C4-2B (cell line): ENCODE data around the gene TPK1.

ENCODE experiments used
- CTCF ChIP-seq: fragments of 450-650 bp; conservative IDR thresholded peaks from 2 replicates; pipeline ENCODE4 v1.5.1; 2017; ENCODE audit warnings: mild to moderate bottlenecking
- ZFX ChIP-seq: fragments of 450-650 bp; IDR thresholded peaks from 2 replicates; pipeline ENCODE4 v1.6.1; 2017

- no peak for TF ChIP-seq CTCF
- no peak for TF ChIP-seq ZFX
Observed at GRCh38 chr7:144518360-144518759, 317.5 kb downstream of the TPK1 start.
